DMS 273 treated with DMSO at 0.1 percent for 48 hours (cell line): Measurements from ENCODE around the gene GTF2F1.
"Not testable (repeated sequence)": the region's sequence is repeated elsewhere in the genome, so short reads cannot be mapped to it uniquely, and the experiment has no call there.

Source experiments
- DNase-seq: peaks from one replicate; lab custom pipeline; 2025; lab: John Stamatoyannopoulos, UW

The GTF2F1 gene

GRCh38 chr19:6393074-6393982 lies at the start of gene GTF2F1:
Gene GTF2F1 (minus strand): TSS chr19:6393164. CDS start chr19:6392995, 169 bp downstream.
- DNase-seq = peak; percentile 81

- DNase-seq = no peak
These were observed 49.2 kb upstream of the GTF2F1 start for GRCh38 chr19:6442087-6442688.

DNA sequence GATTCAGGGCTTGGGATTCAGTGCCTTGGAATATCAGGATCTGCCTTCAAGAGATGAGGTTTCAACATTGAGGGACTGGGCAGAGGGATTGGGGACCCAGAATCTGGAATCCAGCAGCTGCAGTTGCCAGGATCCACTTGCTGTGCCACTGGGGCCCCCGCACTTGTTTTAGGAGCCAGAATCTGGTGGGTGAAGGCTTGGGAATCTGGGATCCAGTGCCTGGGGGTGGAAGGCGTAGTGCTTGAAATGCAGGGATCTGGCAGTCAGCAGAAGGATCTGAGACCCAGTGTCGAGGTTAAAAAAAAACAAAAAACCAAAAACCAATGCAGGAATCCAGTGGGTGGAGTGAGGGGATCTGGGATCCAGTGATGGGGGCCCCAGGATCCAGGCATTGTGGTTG lies 47.9 kb upstream of the GTF2F1 start:
- DNase-seq = no peak

DNA sequence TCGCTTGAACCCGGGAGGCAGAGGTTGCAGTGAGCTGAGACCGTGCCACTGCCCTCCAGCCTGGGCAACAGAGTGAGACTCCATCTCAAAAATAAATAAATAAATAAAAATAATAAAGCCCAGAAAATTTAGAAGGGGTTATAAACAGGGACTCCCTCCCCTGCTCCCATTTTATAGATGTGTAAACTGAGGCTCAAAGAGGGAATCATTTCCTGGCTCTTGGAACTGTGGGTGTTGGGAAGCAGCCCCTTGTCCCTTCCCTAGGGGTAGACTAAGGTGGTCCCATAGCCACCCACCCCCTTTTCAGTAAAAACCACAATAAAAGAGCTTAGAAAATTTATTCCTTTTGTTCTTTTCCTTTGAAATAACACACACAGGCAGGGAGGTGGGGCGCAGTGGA lies 46.8 kb upstream of the GTF2F1 start:
- no peak for DNase-seq

DNA sequence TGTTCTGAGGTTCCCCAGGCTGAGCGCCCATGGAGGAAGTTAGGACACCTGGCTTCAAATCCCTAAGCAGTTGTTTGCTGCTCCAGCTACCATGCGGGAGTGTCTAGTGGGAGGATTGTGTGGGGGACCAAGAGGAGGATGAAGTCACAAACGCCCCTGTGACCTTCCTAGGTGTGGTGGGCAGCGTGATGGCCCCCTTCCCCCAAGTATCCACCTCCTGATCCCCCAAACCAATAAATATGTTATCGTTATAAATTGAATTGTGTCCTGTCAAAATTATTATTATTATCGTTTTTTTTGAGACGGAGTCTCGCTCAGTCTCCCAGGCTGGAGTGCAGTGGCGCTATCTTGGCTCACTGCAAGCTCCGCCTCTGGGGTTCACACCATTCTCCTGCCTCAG lies 40.7 kb upstream of the GTF2F1 start, which contains the start of gene SLC25A41:
TSS of gene SLC25A41 (minus strand) at position 101 of the 400 bp plus-strand sequence. CDS start at position 31, 70 bp downstream.
- DNase-seq = no peak

DNA sequence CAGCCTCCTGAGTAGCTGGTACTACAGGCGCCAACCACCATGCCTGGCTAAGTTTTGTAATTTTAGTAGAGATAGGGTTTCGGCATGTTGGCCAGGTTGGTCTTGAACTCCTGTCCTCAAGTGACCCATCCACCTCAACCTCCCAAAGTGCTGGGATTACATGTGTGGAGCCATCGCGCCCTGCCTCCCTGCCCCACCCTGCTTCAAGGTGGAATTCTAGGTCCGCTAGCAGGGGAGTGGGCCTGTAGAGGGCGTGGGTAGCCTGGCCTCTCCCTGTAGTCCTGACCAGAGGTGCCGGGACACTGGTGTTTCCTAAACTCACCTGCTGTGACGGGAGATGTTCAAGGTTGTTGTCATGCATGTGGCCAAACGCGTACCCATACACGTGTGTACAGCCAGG lies 40.2 kb upstream of the GTF2F1 start:
- no peak for DNase-seq

- DNase-seq = no peak
These were observed 38.9 kb upstream of the GTF2F1 start for GRCh38 chr19:6431891-6432290.

DNA sequence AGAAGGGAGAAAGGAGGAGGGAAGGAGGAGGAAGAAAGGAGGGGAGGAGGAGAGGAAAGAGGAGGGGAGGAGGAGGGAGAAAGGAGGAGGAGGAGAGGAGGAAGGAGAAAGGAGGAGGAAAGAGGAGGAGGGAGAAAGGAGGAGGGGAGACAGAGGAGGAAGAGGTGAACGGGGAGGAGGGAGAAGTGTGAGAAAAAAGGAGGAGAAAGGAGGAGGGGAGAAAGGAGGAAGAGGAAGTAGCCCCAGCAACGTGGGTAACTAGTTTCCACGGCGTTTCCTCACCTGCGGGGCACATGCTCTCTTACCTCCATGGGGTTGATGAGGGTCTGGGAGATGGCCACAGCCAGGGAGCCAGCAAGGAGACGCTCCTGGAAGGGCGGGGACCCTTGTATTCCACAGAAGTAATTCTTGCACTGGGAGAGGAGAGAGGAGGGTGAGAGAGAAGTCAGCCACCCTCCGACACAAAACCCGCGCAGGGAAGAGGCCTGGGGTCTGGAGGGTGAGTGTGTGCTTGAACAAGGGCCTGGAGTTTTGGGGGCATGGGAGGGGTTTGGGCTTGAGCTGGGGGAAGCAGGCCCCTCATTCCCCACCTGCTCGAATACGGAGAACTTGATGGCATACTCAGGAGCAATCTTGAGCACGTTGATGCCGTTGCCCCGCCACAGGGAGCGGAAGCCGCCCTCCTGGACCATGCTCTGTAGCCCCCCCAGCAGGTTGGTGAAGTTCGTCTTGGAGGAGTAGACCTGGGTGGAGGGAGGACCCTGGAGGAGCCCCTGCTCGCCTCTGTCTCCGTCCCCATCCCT lies 36.7 kb upstream of the GTF2F1 start:
- no peak for DNase-seq

- not testable (repeated sequence) for DNase-seq
These were observed 35.9 kb upstream of the GTF2F1 start for GRCh38 chr19:6428692-6429418.

DNA sequence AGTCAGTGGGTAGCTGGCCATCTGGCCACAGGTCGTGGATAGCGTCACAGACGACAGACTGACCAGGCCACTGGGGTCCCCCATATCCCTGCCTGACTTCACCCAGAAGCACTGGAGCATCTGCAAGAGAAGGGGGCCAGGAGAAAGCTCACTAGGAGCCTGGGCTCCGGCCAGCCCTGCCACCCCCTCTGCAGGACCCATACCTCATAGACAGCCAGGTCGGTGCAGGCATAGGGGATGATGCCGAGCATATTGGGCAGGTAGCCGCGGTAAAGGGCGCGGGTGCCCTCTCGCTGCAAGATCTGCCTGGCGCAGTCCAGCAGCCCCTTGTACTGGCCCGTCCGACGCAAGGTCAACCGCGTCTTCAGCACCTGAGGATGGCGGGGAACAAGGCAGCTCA lies 34.2 kb upstream of the GTF2F1 start:
- no peak for DNase-seq

DNA sequence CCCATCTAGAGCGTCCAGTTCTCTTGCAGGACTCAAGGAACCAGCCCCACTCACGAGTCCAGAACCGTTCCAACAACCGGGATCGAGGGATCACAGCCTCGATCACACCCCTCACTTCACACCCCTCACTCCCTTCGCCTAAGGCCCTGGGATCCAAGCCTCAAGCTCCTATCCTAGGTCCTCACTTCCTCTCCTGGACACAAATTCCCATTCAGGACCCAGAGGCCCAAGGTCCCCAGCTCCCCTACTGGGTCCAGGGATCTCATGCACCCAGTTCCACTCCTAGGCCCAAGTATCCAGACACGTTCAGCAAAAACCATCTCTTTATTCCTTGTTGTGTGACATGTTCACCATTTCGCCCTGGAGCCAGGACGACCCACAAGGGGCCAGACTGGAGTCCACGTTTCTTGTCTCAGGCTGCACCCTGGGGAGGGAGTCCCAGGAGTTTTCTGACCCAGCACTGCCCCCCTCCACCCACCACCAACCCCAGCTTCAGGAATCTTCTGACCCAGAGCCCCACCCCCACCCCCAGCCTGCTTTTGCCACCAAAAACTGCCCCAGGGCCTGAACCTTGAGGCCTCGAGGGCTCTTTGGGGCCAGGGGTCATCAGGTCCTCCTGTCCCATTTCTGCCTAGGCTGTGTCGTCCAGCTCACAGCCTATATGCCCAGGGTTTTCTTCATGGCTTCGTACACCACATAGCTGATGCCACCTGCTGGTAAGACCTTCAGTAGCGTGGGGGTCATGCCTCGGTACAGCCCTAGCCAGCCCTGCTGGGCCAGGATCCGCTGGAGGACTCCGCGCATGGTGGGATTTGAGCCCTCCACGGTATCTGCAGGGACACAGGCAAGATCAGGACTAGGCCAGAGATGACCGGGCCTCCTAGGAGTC lies 33.0 kb upstream of the GTF2F1 start:
- DNase-seq = no peak

- peak; percentile 100 for DNase-seq
These were observed 32.2 kb upstream of the GTF2F1 start for GRCh38 chr19:6424939-6425731.

GRCh38 chr19:6424195-6424938 lies 31.4 kb upstream of the GTF2F1 start, which contains the start of gene KHSRP:
Gene KHSRP (minus strand): TSS chr19:6424811. CDS start chr19:6424701, 110 bp downstream.
- DNase-seq = no peak

GRCh38 chr19:6423499-6424194 lies 30.7 kb upstream of the GTF2F1 start:
- DNase-seq = no peak

- DNase-seq = no peak
These were observed 28.4 kb upstream of the GTF2F1 start for GRCh38 chr19:6421075-6422014.

DNA sequence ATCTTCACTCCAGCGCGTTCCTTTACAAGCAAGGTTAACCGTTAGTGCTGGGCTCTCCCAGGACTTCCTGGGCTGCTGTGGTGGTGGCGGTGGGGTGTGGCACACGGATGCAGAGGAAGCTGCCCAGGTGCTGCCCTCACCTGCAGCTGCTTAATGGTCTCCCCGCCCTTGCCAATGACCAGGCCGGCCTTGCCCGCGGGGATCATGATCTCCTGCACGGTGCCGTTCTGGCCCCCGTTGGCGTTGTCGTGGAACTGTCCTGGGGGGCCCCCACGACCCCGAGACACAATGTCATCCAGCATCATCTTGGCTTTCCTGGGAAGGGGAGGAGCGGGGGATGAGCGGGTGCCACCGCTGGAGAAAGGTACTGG lies 25.6 kb upstream of the GTF2F1 start:
- DNase-seq = no peak
